ENCODE measurements around the gene ZZZ3. TPM values are rescaled to one million over a fixed set of nuclear protein-coding genes. Genes with fewer than 3 reads are reported as not detected.

The ZZZ3 gene
- total and polyA plus RNA-seq, 2 of the 13 experiments (the other 11 are each of a cell fraction or from before 2014, with no cell fraction given) = 18.1 to 50.2 TPM

- in situ Hi-C loops (cut with HindIII; ENCODE audit: extremely low pct_ligation_motif_present, low pct_unique_long_range_greater_than_20kb) (no loop called here), intact Hi-C loops (cut with micrococcal nuclease; ENCODE audit: unreplicated experiment) (loop anchor here (5.0 kb wide), 1 partner anchor 39 kb away; the partner anchor contains the start of gene ZZZ3)
- Histone ChIP-seq H3K27ac (ENCODE audit: extremely low read length, insufficient read depth, low read length) (no peak overlapping the region), H3K79me2 (ENCODE audit: insufficient read depth, low read length) (peaks cover 60% of the 10 kb centered on the region), H3K4me1 (ENCODE audit: insufficient read depth, low read length) (no peaks in the 10 kb centered on the region), H3K4me2 (ENCODE audit: low read depth, low read length) (no peak overlapping the region), H3K9ac (ENCODE audit: insufficient read depth, low read depth, low read length) (no peak overlapping the region), H4K20me1 (ENCODE audit: insufficient read depth, low read length) (peaks cover 5% of the 10 kb centered on the region; the same call in 1 of the 2 replicates), H3K4me3 (replicated peaks in 1 of 3; ENCODE audit: insufficient read depth in 1 of 3, low read depth in 2 of 3, low read length in 3 of 3) (no peak overlapping the region), H3K36me3 (replicated peaks in 1 of 2; ENCODE audit: control insufficient read depth in 1 of 2, insufficient read depth in 2 of 2, low read length in 2 of 2) (peaks cover 0 to 25% of the 10 kb centered on the region in 2 experiments; a peak in 2 of 5 replicates), H3K9me3 (ENCODE audit: low read length) (peaks cover under 1% of the 10 kb centered on the region; the same call in 1 of the 2 replicates), H3K27me3 (ENCODE audit: control insufficient read depth in 1 of 2, insufficient read depth in 2 of 2, low read length in 2 of 2) (no peaks in the 10 kb centered on the region), H2AFZ (ENCODE audit: low read length) (no peak overlapping the region)
- CTCF ChIA-PET (ENCODE audit: low intra/inter-chr PET ratio, low total read pairs) = no interaction called here
- no peak for DNase-seq (ENCODE audit: low spot score)
- 97% methylated on average over 2 of the region's 2 CpGs for WGBS (ENCODE audit: low lambda C conversion rate)
- no peak for ATAC-seq
- FAIRE-seq = no peak
- BruUV-seq (replicated peaks) = no TSS peak
- POLR2A ChIA-PET = no interaction called here
- TF ChIP-seq ISX (CRISPR knock-in tag; conservative IDR thresholded peaks at IDR 0.05) = no peak
- no peak for TF ChIP-seq DDIT3 (CRISPR knock-in tag; IDR thresholded peaks at IDR 0.05)
- TF ChIP-seq ZNF224 (CRISPR knock-in tag; IDR thresholded peaks at IDR 0.05) = no peak
- TF ChIP-seq ZBTB43 (CRISPR knock-in tag; conservative IDR thresholded peaks at IDR 0.05) = no peak
- TF ChIP-seq EP300 (IDR thresholded peaks at IDR 0.05; ENCODE audit: low read depth in 2 of 2, low read length in 2 of 2) = no peak
- no peak for TF ChIP-seq EP300 (CRISPR knock-in tag; IDR thresholded peaks at IDR 0.05; ENCODE audit: borderline replicate concordance)
- TF ChIP-seq ZNF646 (CRISPR knock-in tag; IDR thresholded peaks at IDR 0.05) = no peak
- TF ChIP-seq ELF3 (CRISPR knock-in tag; IDR thresholded peaks at IDR 0.05) = no peak
- TF ChIP-seq MLLT10 (CRISPR knock-in tag; IDR thresholded peaks at IDR 0.05) = no peak
- no peak for TF ChIP-seq TEF (CRISPR knock-in tag; IDR thresholded peaks at IDR 0.05)
- TF ChIP-seq ZGPAT (CRISPR knock-in tag; IDR thresholded peaks at IDR 0.05) = no peak
- no peak for TF ChIP-seq DMTF1 (CRISPR knock-in tag; IDR thresholded peaks at IDR 0.05)
These were observed 39.0 kb downstream of the ZZZ3 start for GRCh38 chr1:77643456-77643855.

Data from HepG2 (cell line).